GM12892 (cell line): ENCODE results near the gene NHERF2.

ENCODE experiments used
- POLR2A ChIP-seq: IDR thresholded peaks from 2 replicates; pipeline ENCODE4 v1.6.1; 2011; ENCODE audit warnings: low read depth, low read length, control low read depth
- POLR2AphosphoS5 ChIP-seq: IDR thresholded peaks from 2 replicates; pipeline ENCODE4 v1.6.1; 2011; ENCODE audit warnings: low read depth, low read length, control low read depth

DNA sequence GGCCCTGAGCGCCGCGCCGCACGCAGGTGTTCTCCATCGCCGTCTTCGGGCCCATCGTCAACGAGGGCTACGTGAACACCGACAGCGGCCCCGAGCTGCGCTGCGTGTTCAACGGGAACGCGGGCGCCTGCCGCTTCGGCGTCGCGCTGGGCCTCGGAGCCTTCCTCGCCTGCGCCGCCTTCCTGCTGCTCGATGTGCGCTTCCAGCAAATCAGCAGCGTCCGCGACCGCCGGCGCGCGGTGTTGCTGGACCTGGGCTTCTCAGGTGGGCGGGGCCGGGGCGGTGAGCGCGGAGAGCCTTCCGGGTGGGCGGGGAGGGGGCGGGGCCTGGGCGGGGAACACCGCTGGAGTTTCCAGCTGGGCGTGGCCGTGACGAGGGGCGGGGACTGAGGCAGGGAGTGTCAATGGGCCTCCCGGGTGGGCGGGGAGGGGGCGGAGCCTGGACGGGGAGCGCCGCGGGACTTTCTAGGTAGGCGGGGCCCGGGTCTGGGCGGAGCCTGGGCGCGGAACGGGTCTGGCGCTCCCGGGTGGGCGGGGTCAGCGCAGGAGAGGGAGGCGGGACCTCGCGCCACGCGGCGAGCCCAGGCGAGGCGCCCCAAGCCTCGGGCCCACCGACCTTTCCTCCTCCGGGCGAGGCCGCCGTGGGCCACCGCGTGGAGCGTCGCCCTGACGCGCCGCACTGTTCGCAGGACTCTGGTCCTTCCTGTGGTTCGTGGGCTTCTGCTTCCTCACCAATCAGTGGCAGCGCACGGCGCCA, 34.6 kb upstream of the NHERF2 start:
- TF ChIP-seq POLR2AphosphoS5 (no peak), POLR2A (peak; percentile 63)
